ENCODE data around the gene BAIAP2.
"Not testable (repeated sequence)": the region's sequence is repeated elsewhere in the genome, so short reads cannot be mapped to it uniquely, and the experiment has no call there.

Gene BAIAP2

DNA sequence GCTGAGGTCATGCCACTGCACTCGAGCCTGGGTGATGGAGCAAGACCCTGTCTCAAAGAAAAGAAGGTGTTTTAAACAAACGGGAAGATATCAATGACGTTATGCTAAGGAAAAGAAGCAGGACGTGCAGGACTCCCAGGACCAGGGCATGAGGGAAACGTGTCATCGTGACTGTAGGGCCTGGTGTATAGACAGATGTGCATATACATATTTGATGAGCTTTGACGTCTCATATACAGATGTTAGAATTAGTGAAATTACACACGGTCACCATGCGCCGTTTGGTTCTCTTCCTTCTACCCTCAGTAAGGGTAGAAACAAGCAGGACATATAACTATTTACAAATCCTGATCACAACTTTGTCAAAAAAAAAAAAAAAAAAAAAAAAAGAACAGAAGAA, 112.8 kb downstream of the BAIAP2 start:
- no peak for DNase-seq

DNA sequence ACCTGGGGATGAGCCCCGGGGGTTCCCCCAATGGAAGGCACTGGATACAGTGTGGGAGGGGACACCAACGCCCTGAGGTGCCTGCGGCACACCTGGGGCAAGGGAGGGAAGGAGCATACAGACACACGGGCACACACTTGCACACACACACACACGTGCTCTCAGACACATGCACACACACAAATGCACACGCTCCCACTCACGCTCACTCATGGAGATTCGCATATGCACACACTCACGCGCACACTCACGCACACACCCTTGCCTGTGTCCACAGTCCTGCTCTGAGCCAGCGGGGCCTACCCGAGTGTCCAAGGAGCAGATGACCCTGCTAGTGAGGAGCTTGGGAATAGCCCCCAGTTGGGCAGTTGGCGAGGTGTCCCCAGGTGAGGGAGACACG, 113.6 kb downstream of the BAIAP2 start:
- no peak for DNase-seq

GRCh38 chr17:81148986-81149533, 114.1 kb downstream of the BAIAP2 start:
- DNase-seq = no peak

DNA sequence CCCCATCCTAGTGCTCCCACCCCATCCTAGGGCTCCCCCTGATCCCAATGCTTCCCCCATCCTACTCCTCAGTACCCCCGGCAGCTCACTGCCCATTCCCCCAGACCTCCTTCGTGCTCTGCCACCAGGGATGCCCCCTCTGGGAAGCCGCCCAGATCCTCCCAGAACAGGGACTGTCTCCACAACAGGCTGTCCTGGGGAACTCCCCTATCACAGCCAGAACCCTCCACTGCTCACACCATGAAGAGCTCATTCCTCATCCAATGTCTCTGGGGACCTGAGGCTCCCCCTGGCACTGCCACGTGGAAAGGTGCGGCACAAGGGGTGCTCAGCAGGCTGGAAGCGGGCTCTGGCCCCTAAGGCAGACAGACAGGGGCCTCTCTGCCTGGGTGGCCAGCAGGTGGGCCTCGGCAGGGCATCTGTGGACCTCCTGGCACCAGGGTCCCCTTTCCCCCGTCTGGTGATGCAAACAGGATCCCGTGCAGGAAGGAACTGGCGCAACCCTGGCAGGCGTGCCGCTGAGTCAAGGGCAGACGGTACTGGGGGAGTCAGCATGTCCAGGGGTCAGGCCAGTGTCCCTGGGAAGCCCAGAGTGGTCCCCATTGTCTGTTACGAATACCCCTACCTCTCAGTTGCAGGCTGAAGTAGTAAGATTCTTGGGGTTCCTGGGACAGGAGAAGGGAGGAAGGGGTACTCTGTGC, 115.6 kb downstream of the BAIAP2 start:
- DNase-seq = no peak

DNA sequence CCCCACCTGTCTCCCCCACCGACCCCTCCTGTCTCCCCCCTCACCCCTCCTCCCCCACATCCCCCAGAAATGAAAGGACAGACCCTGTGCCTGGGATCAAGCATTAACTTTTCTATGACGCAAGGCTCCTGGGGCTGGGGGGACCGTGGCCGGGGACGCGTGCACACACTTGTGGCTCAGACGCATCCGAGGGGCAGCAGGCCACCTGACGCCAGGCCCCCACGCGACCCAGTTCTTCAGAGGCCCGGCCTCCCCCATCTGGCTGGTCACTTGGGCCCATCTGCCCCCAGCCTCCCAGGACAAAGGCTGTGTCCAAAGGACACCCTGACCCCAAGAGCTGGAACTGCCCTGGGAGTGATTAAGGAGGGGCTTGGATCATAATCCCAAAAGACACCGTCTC, 116.3 kb downstream of the BAIAP2 start:
- no peak for DNase-seq

DNA sequence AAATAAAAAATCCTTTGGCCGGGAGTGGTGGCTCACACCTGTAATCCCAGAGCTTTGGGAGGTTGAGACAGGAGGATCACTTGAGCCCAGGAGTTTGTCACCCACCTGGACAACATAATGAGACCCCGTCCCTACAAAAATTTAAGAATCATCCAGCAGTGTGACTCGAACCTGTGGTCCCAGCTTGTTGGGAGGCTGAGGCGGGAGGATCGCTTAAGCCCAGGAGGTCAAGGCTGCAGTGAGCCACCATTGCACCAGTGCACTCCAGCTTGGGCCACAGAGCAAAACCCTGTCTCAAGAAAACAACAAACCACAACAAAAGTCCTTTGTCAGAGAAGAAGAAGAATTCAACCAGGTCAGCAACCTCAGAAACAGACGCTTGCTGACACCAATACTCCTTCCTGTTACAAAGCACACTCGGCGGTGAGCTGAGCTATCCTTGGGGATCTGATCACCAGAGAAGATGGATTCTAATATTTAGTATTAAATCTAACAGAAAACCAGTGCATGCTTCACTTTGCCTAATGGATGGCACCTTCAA, 117.4 kb downstream of the BAIAP2 start:
- no peak for DNase-seq

DNA sequence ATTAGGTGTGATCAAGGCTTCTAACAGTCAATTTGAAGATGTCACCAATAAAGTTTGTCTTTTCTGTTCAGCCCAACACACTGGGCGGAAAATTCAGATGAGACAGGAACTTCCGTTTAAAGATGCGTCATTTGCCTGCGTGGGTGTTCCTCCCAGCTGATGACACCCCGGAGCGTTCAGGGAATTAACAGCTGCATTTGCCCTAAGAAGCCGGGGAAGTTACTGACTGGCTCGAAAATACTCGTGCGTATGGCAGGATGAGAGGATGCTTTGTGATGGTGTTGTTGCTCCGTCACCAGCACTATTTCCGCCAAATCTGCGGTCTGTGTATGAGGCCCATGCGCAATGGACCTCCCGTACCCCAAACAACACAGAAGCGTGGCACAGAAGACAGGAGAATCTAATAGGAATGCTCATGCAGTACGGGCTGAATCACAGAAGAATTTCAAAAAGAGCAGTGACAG, 118.4 kb downstream of the BAIAP2 start:
- DNase-seq = peak; percentile 44

DNA sequence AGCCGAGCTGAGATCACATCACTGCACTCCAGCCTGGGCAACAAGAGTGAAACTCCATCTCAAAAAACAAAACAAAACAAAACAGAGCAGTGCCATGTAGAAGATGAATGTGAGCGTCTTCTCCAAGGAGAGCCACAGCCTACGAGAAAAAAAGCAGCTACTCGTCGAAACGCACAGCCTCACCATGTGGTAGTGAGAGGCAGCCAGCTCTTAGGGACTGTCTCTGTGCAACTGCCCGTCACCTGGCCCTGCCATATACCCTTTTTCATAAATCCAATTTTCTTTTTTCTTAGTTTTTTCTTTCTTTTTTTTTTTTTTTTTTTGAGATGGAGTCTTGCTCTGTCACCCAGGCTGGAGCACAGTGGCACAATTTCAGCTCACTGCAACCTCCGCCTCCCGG, 119.1 kb downstream of the BAIAP2 start:
- not testable (repeated sequence) for DNase-seq

- no peak for DNase-seq
Measured at GRCh38 chr17:81154961-81155360, 120.0 kb downstream of the BAIAP2 start.

DNA sequence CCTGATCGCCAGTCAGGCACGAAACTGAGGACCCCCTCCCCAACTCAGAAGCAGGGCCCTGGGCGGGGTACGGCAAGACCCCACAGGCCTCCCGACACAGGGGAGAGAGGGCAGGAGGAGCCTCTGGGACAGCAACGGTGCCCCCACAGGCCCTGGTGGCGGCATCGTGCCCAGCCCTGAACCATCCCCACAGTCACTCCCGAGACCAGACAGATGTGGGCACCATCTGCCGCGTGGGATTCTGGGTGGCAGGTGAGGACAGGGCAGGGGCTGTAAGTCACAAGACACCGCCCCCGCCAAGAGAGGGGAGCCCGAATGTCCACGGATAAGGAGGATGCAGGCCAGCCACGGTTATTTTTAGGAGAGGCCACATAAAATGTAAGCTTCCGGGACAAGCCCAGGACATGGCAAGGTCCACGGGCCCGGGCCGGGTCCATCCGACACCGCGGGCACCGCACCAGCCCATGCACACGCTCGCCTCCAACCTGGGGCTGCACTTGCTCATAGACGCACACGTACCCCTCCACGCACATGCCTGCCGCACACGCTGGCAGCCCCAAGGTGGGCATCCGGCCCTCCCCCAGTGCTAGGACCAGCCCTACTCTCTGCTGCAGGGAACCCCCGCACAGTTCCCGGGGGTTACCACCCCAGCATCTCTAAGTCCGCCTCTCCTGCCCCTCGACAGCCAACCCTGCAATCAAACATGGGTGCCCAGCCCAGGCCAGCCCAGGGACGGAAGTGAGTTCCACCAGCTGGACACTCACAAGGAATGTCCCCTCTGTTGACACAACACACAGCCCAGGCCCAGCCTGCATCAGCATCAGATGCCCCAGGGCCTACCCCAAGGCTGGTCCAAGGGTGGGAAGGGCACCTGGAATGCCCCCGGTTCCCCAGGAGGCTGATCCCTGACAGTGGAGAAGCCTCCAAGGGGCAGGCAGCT, 122.2 kb downstream of the BAIAP2 start:
- DNase-seq = no peak

DNA sequence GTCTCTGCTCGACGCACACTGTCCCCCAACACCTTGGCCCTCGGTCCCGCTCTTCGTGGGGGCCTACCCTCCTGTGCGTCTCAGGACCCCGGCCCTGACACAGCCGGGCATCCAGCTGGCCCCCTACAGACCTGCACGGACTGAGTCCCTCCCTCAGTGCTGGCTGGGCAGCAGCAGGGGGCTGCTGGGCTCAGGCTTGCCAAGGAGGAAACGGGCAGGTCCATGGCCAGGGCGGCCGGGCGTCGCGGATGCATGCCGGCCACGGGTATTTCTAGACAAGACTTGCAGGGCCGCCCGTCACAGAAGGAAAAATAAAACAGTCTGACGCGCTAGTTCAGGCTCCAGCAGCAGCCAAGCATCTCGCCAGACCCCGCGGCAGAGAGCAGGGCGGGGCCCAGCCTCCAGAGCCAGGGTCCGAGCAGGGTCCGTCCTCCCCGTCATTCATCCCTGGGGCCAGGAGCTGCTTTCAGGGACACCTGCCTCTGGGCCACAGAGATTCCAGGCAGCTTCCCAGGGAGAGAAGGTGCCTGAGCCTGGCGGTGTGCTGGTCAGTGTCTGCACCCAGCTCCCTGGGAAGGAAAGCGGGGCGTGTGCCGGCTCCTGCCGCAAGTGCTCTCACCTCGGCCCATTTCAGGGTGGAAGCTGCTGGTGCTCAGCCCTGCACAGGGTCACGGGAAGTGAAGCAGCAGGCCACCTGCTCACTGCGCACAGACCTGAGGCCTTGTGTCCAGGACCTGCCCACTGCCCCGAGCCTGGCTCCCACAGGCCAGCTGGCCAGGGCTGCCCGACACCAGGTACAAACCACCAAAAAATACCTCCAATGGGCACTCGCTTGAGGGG, 123.1 kb downstream of the BAIAP2 start:
- DNase-seq = no peak

DNA sequence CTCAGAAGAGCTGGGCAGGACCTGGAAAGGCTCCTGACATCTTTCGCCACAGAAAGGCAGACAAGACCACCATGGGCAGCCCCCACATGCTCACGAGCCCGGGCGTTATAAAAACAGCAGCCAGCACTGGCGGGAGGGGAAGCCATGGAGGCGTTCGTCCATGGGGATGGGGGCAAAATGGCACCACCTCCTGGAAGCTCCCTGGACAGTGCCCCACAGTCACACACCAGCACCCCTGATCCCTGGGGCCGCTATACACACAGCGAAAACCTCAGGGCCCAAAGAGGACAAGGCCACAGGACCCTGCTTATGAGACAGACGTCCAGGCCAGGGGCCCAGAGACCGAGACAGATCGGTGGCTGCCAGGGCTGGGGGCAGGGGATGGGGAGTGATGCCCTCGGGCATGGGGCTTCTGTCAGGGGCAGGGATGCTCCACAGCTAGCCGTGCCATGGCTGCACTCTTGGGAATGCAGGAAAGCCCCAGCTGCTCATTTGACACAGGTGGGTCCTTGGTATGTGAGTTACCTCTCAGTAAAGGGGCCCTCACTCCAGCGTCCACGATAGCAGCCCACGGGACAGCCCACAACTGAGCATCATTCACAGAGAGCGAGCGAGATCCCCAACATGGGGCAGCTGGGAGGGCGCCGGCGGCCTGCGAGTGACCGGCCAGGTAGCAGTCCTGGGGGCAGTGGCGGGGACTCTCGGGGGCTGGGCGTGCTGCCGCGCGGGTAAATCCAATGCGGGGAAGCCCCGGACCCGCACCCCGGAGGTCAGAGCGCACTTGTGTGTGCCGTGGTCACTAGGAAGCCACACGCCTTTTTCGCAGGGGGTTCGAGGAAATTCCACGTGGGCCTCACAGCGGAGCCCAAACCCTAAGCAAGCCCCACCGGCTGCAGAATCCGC, 124.0 kb downstream of the BAIAP2 start:
- DNase-seq = no peak

- DNase-seq = no peak
Measured at GRCh38 chr17:81159611-81160265, 124.8 kb downstream of the BAIAP2 start.

- no peak for DNase-seq
Measured at GRCh38 chr17:81160306-81160705, 125.4 kb downstream of the BAIAP2 start.

DNA sequence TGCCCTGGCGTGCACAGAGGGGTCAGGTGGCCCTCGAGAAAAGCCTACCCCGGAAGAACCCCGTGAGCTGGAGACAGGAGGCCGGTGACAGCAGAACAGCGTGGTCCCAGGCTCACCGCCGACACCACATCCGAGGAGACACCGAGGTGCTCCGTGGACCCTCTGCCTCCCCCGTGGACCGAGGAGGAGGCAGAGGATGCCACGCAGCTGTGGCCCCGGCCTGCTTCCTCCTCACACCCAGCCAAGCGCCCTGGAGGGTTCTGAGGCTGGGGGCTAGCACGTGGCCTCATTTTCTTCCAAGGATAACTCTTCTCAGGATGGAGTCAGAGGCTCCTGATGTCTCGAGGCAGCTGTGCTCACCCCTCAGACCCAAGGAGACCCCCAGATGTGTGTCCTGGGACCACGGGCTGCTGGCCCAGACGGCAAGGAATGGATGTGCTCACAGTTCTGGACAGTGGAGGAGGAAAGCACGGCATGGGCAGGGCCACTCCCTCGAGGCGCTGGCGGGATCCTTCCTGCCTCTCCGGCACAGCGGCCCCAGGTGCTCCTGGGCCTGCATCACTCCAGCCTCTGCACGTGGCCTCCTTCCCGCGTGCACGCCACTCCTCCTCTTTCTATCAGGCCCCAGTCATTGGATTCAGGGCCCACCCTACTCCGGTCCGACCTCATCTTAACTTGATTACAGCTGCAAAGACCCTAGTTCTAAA, 125.9 kb downstream of the BAIAP2 start:
- DNase-seq = no peak

GRCh38 chr17:81161536-81161935, 126.6 kb downstream of the BAIAP2 start:
- no peak for DNase-seq

DNA sequence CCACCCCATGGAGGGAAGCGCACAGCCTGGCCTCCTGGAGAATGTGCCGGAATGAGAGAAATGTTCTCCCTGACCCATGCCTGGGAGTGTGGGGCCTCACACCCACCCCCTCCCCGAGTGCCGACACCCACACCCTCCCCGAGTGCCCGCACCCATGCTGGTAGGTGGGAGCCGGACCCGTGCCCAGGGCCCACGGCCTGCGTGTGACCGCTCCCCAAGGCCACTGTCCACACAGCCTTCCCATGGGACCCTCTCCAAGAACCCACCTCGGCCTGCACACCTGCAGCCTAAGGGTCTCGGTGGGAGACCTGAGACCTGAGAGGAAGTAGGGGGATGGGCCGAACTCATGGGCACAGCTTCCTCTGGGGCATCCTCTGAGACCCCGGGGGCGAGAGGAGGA, 127.0 kb downstream of the BAIAP2 start:
- no peak for DNase-seq

DNA sequence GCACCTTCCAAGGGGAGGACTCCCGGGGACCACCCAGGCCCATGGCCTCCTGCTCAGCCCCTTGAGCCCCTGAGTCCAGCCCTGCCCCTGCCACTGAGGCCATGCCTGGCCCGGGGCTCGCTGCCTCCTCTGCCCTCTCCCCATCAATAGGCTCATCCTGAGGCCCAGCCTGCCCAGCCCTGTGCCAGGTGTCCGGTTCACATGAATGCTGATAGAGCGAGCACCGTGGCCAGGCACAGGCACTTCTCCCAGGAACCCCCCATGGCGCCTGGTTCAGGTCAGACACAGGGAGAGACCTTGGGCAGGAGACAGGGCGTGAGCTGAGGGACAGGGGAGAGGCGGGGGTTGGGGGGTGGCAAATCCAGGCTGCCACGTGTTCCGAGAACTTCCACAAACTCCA, 127.5 kb downstream of the BAIAP2 start:
- DNase-seq = no peak

DNA sequence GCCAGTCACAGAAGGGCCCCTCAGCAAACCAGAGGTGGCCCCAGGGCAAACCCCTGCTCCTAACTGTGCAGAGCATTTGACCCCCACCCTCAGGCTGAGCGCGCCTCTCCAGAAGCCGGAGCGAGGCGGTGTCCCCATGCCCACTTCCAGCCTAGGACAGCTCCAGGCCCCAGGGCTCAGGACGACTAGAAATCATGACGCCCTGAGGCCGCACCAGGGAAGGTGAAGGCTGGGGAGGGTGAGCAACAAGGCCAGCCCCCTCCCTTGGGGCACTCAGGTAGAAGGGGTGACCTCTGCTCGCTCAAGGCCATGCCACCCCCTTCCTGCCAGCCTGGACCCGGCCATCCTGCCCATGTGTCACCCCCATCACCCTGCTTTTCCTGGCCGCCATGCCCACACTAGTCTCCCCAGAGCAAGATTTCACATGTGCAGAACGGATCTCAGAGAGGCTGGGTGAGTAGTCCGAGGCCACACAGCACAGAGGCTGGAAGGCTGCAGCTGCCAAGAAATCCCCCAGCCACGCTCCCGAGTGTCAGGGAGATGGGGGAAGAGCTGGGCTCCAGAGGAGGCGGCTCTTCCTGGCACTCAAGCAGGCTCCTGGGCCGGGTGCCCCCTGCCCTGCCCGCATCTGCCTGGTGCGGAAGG, 128.2 kb downstream of the BAIAP2 start:
- no peak for DNase-seq

All from EL (cell line).